K562 treated with DMSO at 1 percent for 12 hours (cell line): ENCODE results near the gene CTSC. TPM values are rescaled to one million over a fixed set of nuclear protein-coding genes. Genes with fewer than 3 reads are reported as not detected.

Experiments used
- total RNA-seq: library from RNA; unstranded; fragments of 300-600 nt; gene quantifications from 2 replicates; pipeline ENCODE4 v1.2.3, GENCODE V29; 2022; ENCODE audit not compliant: insufficient read depth

Gene CTSC
- total RNA-seq: 88.3 and 124 TPM in 2 replicates

GRCh38 chr11:88337181-88337986 is at the start of gene CTSC:
TSS of gene CTSC (minus strand) at chr11:88337736. CDS start at chr11:88337672, 64 bp downstream.

Other genes starting within 250 kb of the CTSC start
- gene RAB38, start 162.3 kb downstream of the CTSC start, total RNA-seq: 3.0 TPM in 1 of 2 replicates, not detected in the other